Measurements from ENCODE around the gene HNRNPU. TPM values are rescaled to one million over a fixed set of nuclear protein-coding genes. Genes with fewer than 3 reads are reported as not detected.

Gene HNRNPU
- total and polyA plus RNA-seq, 4 donors: 45.3 to 233 (median 136) TPM

- peak; percentile 61 to 85 for TF ChIP-seq GABPA (IDR thresholded peaks at IDR 0.05 in 1 of 2, conservative IDR thresholded peaks at IDR 0.05 in 1 of 2)
- TF ChIP-seq, protein P1, sequence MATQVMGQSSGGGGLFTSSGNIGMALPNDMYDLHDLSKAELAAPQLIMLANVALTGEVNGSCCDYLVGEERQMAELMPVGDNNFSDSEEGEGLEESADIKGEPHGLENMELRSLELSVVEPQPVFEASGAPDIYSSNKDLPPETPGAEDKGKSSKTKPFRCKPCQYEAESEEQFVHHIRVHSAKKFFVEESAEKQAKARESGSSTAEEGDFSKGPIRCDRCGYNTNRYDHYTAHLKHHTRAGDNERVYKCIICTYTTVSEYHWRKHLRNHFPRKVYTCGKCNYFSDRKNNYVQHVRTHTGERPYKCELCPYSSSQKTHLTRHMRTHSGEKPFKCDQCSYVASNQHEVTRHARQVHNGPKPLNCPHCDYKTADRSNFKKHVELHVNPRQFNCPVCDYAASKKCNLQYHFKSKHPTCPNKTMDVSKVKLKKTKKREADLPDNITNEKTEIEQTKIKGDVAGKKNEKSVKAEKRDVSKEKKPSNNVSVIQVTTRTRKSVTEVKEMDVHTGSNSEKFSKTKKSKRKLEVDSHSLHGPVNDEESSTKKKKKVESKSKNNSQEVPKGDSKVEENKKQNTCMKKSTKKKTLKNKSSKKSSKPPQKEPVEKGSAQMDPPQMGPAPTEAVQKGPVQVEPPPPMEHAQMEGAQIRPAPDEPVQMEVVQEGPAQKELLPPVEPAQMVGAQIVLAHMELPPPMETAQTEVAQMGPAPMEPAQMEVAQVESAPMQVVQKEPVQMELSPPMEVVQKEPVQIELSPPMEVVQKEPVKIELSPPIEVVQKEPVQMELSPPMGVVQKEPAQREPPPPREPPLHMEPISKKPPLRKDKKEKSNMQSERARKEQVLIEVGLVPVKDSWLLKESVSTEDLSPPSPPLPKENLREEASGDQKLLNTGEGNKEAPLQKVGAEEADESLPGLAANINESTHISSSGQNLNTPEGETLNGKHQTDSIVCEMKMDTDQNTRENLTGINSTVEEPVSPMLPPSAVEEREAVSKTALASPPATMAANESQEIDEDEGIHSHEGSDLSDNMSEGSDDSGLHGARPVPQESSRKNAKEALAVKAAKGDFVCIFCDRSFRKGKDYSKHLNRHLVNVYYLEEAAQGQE (IDR thresholded peaks at IDR 0.05): no peak
- no peak for TF ChIP-seq EGR1 (IDR thresholded peaks at IDR 0.05; ENCODE audit: low read depth in 2 of 2)
- TF ChIP-seq YY1 (IDR thresholded peaks at IDR 0.05): peak; percentile 94
- TF ChIP-seq SP1 (IDR thresholded peaks at IDR 0.05): peak; percentile 6
- peak; percentile 6 to 10 for TF ChIP-seq RAD21 (IDR thresholded peaks at IDR 0.05)
- TF ChIP-seq CTCF (IDR thresholded peaks at IDR 0.05; ENCODE audit: low read depth, low read length, missing input control): no peak
- TF ChIP-seq HNF4G (IDR thresholded peaks at IDR 0.05): no peak
- TF ChIP-seq, protein P2, sequence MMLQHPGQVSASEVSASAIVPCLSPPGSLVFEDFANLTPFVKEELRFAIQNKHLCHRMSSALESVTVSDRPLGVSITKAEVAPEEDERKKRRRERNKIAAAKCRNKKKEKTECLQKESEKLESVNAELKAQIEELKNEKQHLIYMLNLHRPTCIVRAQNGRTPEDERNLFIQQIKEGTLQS (IDR thresholded peaks at IDR 0.05): no peak
- no peak for TF ChIP-seq HNF4A (conservative IDR thresholded peaks at IDR 0.05)
- TF ChIP-seq ZBTB33 (IDR thresholded peaks at IDR 0.05): no peak
- peak overlapping the region; percentile 99 to 100 for H3K27ac ChIP-seq (ENCODE audit: low read depth in 1 of 2, low read length in 2 of 2)
- peak overlapping the region; percentile 72 to 99 (median 91) for H3K4me3 ChIP-seq (ENCODE audit: low read depth in 1 of 3, low read length in 3 of 3)
- WGBS: under 1% methylated on average over 87 of the region's 87 CpGs
- peaks cover 2 to 28% (median 25%) of the 10 kb centered on the region in 4 donors for H3K36me3 ChIP-seq (ENCODE audit: control insufficient read depth in 4 of 4, insufficient read depth in 3 of 4, low read depth in 1 of 4, low read length in 3 of 4)
- peak overlapping the region; percentile 98 to 99 for H3K9ac ChIP-seq (ENCODE audit: low read depth in 1 of 2, low read length in 2 of 2)
- H3K4me1 ChIP-seq (ENCODE audit: control insufficient read depth in 4 of 4, insufficient read depth in 4 of 4, low read length in 3 of 4): peaks cover 7 to 43% (median 30%) of the 10 kb centered on the region in 4 donors
- no peaks in the 10 kb centered on the region for H3K27me3 ChIP-seq (ENCODE audit: control insufficient read depth in 4 of 4, insufficient read depth in 4 of 4, low read length in 3 of 4)
- no peaks in the 10 kb centered on the region for H3K9me3 ChIP-seq (ENCODE audit: control insufficient read depth in 4 of 4, low read length in 3 of 4)
- peak; percentile 96 for DNase-seq (ENCODE audit: low spot score)
These were observed 1.4 kb downstream of the HNRNPU start for GRCh38 chr1:244862699-244863490.

DNA sequence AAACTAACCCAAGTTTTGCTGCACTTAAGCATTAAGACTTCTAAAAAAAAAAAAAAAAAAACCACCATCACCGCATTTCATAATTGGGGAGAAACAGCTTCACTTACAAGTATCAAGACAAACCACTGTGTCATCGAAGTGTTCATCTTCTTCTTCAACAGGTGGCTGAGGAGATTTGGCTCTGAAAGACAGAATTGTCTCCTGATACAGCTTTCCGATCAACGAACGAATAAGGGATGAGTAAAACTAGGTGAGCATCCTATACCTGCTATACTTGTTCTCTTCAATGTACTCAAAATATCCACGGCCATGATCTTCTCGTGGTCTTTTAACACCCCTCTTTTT, 2.0 kb downstream of the HNRNPU start:
- no peaks in the 10 kb centered on the region for H3K9me3 ChIP-seq (ENCODE audit: control insufficient read depth in 4 of 4, low read length in 3 of 4)
- H3K36me3 ChIP-seq (ENCODE audit: control insufficient read depth in 4 of 4, insufficient read depth in 3 of 4, low read depth in 1 of 4, low read length in 3 of 4): peaks cover 4 to 33% (median 30%) of the 10 kb centered on the region in 4 donors
- no peaks in the 10 kb centered on the region for H3K27me3 ChIP-seq (ENCODE audit: control insufficient read depth in 4 of 4, insufficient read depth in 4 of 4, low read length in 3 of 4)
- H3K4me1 ChIP-seq (ENCODE audit: control insufficient read depth in 4 of 4, insufficient read depth in 4 of 4, low read length in 3 of 4): peaks cover 7 to 43% (median 30%) of the 10 kb centered on the region in 4 donors
- H3K4me3 ChIP-seq (ENCODE audit: low read depth in 1 of 3, low read length in 3 of 3): peak overlapping the region; percentile 70 to 87 (median 72)
- H3K9ac ChIP-seq (ENCODE audit: low read depth in 1 of 2, low read length in 2 of 2): peak overlapping the region; percentile 86 to 98
- WGBS: 0% methylated on average over 7 of the region's 7 CpGs
- no peak for DNase-seq (ENCODE audit: low spot score)
- peak overlapping the region; percentile 73 to 81 for H3K27ac ChIP-seq (ENCODE audit: low read depth in 1 of 2, low read length in 2 of 2)
- no peak for TF ChIP-seq FOXA1 (IDR thresholded peaks at IDR 0.05)
- no peak for TF ChIP-seq RXRA (IDR thresholded peaks at IDR 0.05)
- TF ChIP-seq, protein P3, sequence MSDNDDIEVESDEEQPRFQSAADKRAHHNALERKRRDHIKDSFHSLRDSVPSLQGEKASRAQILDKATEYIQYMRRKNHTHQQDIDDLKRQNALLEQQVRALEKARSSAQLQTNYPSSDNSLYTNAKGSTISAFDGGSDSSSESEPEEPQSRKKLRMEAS (IDR thresholded peaks at IDR 0.05): no peak
- TF ChIP-seq SP1 (IDR thresholded peaks at IDR 0.05): no peak
- TF ChIP-seq, protein P2 (IDR thresholded peaks at IDR 0.05): no peak
- TF ChIP-seq TAF1 (conservative IDR thresholded peaks at IDR 0.05): no peak
- TF ChIP-seq NR2F2 (IDR thresholded peaks at IDR 0.05): no peak
- no peak for TF ChIP-seq HNF4A (conservative IDR thresholded peaks at IDR 0.05)
- no peak for TF ChIP-seq HNF4G (IDR thresholded peaks at IDR 0.05)
- TF ChIP-seq RAD21 (IDR thresholded peaks at IDR 0.05): no peak
- TF ChIP-seq, protein P1 (IDR thresholded peaks at IDR 0.05): no peak
- TF ChIP-seq YY1 (IDR thresholded peaks at IDR 0.05): no peak

Data from liver (tissue), 9 donors.